22Rv1 (cell line): ENCODE data around the gene PREX1.

ENCODE experiments used
- H3K27ac ChIP-seq: fragments of 450-650 bp; 2 replicates; pipeline ENCODE4 v1.5.1; 2017
- CTCF ChIP-seq: fragments of 450-650 bp; IDR thresholded peaks from 2 replicates; pipeline ENCODE4 v1.5.1; 2017; ENCODE audit warnings: mild to moderate bottlenecking
- ZFX ChIP-seq: fragments of 450-650 bp; IDR thresholded peaks from 2 replicates; pipeline ENCODE4 v1.6.1; 2017; ENCODE audit warnings: antibody characterized with exemption, borderline replicate concordance

The PREX1 gene

DNA sequence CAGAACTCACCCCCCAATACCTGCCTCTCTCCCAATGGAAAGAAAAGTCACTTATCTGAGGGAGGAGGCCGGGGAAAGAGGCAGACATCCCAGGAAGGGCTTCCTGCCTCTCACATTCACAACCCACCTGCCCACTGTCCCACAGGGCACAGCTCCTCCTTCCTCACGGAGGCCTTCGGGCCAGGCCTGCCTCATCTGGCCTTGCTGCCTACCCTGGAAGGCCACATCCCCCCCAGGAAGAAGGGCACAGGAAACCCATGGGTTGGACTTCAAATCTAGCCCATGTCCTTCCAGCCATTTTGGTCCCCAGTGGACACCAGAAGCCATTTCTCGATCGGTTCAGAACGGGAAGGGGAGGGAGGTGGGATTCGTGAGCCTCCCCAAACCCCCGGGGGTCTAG, 162.0 kb downstream of the PREX1 start:
- H3K27ac ChIP-seq, result no peak overlapping the region
- no peak for TF ChIP-seq ZFX
- TF ChIP-seq CTCF, result no peak

DNA sequence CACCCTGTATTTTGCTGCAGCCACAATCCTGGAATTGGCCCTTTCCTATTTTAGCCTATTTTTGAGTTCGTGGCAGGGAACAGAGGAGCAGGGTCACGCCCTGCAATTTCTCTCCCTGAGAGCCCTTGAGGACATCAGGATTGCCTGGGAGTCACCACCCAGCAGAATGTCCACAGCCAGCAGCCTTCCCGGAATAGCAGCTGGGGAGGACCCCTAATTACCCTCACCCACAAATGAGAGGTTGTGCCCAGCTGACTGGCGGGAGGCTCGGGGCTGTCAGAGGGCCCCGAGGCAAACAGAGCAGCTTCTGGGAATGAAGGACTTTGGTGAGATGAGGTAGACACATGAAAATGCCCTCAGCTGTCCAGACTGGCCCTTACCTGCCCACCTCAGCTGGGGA, 165.1 kb downstream of the PREX1 start:
- no peak overlapping the region for H3K27ac ChIP-seq
- TF ChIP-seq ZFX (no peak), CTCF (no peak)

DNA sequence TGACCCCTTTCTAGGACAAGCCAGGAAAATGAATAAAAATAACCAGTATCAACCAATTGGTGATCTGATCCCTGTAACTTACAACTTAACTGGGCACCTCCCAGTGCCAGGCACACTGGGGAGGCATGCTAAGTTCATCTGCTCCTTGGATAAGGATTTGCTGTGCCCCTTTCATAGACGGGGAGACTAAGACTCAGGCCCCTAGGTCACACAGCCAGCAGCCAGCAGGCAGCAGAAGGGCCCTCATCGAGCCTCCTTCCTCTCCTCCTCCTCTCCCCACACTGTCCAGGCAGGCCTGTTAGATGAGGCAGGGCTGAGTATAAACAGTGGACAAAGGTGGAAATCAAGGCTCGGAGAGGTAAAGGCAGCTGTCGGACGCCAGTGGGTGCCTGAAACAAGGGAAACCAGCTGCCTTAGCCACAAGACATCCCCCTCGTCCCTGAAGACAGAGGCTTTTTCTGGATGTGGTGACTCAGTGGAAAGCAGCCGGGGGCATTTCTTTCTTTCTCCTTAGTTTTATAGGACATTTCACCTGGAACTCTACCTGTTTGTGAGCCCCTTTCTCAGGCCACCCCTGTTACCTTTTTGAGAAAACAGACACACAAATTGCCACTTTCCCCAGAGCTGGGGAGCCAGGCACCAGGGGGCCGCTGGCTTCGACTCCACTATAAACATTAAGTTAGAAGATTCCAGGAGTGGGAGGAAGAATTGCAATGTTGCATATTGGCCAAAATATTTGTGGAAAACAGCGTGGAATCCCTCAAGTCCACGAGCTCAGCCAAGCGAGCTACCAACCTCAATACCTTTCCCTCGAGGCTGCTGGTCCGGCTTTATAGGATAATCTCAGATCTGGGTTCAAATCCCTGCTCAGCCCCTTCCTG, 166.0 kb downstream of the PREX1 start:
- H3K27ac ChIP-seq, result no peak overlapping the region
- TF ChIP-seq CTCF (no peak), ZFX (no peak)

- TF ChIP-seq CTCF (no peak), ZFX (no peak)
- H3K27ac ChIP-seq, result no peak overlapping the region
Measured at GRCh38 chr20:48660788-48661187, 167.0 kb downstream of the PREX1 start.

GRCh38 chr20:48659858-48660257, 167.9 kb downstream of the PREX1 start:
- TF ChIP-seq CTCF (no peak), ZFX (no peak)
- H3K27ac ChIP-seq, result no peak overlapping the region

GRCh38 chr20:48658505-48658904, 169.3 kb downstream of the PREX1 start:
- H3K27ac ChIP-seq, result no peak overlapping the region
- TF ChIP-seq CTCF (no peak), ZFX (no peak)

DNA sequence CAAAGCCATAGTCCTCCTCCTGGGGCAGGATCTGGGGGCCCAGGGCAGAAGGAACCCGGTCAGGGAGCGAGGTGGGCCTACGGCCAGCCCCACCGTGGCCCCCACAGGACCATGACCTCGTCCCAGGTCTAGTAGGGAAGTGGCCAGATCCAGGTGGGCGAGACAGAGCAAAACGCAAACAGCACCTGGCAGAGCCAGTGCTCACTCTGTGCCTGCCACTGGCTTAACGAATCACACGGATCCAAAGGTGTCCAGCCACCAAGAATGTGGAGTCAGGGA, 169.7 kb downstream of the PREX1 start:
- no peak for TF ChIP-seq CTCF
- H3K27ac ChIP-seq, result no peak overlapping the region
